Posterior vena cava (tissue), 2 donors: Measurements from ENCODE around the gene LRP1B. TPM values are rescaled to one million over a fixed set of nuclear protein-coding genes. Genes with fewer than 3 reads are reported as not detected.
"Not testable (repeated sequence)": the region's sequence is repeated elsewhere in the genome, so short reads cannot be mapped to it uniquely, and the experiment has no call there.

Source experiments
- DNase-seq: peaks from one replicate; pipeline ENCODE4 v3.0.0-alpha.2; 2020; ENCODE audit warnings: low spot score
- intact Hi-C, 2 donors: fragments of 100-400 bp; cut with DNase I; formaldehyde crosslinking; loops; one replicate each; pipeline versions ENCODE4 v1.14.1 to v1.14.2; 2022 to 2023
- total RNA-seq, 2 donors: library from RNA; stranded (reverse); fragmentation: NEBNext Ultra II Directional; extraction: Animal tissue kit (Norgen Biotek cat#: 25700); gene quantifications; one replicate each; pipeline ENCODE4 v1.2.1, GENCODE V29; 2021
- donor health status: DM: yes; HTN: yes; CAD: no.
- donor health status: DM: yes; HTN: yes; CAD: no.

The LRP1B gene
- total RNA-seq, 2 donors from 2014 or later = 0.46 to 0.48 TPM

DNA sequence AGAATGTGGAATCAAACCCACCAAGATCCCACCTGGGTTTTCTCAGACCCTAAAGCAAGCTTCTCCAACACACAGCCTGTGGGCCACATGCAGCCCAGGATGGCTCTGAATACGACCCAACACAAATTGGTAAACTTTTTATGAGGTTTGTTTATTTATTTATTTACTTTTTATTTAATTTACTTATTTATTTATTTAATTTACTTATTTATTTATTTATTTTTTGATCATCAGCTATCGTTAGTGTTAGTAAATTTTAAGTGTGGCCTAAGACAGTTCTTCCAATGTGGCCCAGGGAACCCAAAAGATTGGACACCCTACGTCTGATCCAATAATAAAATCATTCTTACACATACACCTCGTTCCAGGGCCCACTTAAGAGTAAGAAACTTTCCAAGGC, 1451.1 kb downstream of the LRP1B start:
- no peak for DNase-seq
- intact Hi-C loops = loop anchor here in 1 of 2 donors (5.0 kb wide), 1 partner anchor 577 kb away; no protein-coding TSS in a partner anchor

DNA sequence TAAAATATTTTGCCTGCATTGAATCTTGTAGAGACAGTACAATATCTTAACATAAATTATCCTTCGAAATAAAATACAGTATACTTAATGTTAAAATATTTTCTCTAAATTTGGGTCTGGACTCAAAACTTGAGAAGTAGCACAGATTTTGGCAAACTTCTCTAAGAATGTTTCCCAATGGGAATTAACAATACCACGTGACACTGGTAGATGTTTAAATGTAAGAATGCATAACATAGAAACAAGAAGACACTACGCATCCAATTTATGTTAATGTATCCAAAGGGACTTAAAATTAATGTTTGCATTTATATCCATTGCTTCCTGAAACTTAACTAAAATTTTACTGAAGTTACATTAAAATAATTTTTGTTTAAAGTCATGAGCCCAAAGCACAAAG, 1460.9 kb downstream of the LRP1B start:
- DNase-seq = no peak
- intact Hi-C loops = no loop called here

DNA sequence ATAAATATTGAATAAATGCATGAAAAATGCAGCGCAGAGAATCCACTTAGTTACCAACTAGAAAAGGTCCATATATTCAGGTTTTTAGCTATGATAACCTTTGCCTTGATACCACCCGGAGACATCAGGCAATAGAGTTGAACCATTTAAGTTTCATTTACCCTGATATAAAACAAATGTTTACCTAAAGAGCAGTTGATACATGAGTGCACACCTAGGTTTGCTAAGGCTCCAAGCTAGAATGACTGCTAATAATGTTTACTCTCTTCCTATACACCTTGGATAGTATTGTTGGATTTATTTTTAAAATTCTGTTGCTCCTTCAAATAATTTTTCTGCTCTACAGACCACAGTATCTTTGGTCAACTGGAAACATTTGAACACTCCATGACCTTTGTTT, 1463.6 kb downstream of the LRP1B start:
- no peak for DNase-seq
- intact Hi-C loops = no loop called here

DNA sequence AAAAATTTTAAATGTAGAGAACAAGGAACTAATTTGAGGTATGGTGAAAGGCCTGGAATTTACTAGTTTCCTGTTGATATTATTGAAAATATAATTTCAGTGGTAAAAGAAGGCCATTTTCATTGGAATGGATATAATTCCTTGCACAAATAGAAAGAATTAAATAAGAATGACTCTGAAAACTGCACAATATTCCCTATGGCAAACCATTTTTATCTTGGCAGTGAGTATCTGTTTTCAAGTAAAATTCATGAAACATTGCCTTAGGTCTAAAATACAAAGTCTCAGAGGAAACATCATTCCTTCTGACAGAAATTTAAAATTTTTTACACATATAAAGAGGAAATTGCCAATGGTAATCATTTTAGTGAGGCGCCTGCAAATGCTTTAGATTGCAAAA, 1468.3 kb downstream of the LRP1B start:
- DNase-seq = no peak
- intact Hi-C loops = loop anchor here in 1 of 2 donors (5.0 kb wide), 1 partner anchor 35 kb away; no protein-coding TSS in a partner anchor

DNA sequence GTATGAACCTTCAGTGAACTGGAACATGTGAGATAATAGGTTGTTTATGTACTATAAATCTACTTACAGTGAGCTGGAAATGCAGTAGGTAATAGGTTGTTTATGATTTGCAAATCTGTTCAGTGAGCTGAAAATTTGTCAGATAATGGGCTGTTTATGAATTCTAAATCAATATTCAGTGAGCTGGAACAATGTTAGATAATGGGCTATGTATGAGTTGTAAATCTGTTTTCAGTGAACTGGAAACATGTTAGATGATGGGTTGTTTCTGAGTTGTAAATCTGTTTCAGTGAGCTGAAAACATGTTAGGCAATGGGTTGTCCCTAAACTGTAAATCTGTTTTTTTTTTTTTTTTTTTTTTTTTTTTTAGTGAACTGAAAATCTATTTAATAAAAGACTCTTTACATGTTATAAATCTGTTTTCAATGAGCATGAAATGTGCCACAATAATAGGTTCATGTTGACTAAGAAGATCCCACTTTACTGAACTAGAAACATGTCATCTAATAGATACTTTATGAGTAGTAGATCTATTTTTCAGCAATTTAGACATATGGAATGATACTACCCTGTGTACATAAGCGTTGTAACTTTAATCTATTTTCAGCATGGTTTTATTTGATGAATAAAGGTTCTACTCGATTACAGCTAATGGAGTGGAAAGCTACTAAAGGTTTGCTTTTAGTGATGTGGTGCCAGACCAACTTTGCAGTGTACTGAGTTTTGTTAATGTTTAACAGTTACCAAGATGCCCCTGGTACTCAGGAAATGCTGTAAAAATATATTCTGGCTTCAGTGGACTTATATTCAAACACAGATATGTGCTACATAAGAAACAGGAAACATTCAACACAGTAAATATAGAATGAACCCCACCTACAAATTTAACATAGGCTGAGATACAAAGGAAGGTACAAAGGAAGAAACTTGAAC, 1471.8 kb downstream of the LRP1B start:
- DNase-seq = no peak
- intact Hi-C loops = no loop called here

DNA sequence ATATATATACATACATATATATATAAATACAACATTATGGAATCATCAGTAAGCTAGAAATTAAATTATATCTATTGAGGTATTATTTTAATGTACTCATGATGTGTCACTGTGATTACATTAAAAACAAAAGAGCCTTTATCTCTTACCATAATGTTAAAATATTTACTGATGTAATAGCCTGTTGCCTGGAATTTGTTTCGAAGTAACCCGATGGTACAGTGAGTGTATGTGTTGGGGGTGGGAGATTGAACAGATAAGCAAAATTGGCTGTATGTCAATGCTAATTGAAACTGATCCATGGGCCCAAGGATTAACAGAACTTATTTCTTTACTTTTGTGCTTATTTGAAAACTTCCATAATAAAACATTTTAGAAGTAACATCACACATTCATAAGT, 1473.2 kb downstream of the LRP1B start:
- no peak for DNase-seq
- intact Hi-C loops = no loop called here

DNA sequence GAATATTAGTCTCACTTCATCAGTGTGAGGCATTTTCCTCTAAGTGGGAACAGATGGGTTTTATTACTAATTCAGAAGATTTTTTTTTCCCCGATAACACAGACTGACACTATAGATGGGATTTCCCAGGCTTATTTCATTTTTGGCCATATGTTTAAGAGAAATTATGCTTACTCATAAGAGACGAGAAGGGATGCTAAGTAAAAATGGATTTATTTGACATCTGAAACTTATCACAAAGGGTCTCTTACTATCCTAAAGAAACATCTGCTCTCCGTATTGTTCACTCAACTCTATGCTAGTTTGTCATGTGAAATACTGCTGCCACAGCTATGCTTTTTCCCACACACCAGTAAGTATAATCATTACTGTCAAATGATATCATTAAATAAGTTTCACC, 1476.3 kb downstream of the LRP1B start:
- DNase-seq = no peak
- intact Hi-C loops = no loop called here

DNA sequence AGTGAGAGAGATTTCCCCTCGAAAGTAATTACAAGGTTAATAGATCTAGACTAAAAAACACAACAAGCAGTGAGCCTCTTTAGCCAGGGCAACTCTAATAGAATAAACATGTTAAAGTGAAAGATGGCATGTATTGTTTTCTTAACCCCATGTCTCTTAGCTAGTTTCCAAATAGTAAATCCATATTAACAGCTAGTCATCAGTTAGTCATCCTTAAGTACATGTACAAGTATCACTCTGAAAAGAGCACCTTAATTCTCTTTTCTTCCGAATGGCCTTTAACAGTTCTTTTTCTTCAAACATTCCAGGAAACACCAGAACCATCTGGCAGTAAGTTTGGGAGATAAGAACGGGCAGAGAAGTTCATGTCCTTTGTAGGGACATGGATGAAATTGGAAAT, 1480.0 kb downstream of the LRP1B start:
- intact Hi-C loops = no loop called here
- DNase-seq = no peak

DNA sequence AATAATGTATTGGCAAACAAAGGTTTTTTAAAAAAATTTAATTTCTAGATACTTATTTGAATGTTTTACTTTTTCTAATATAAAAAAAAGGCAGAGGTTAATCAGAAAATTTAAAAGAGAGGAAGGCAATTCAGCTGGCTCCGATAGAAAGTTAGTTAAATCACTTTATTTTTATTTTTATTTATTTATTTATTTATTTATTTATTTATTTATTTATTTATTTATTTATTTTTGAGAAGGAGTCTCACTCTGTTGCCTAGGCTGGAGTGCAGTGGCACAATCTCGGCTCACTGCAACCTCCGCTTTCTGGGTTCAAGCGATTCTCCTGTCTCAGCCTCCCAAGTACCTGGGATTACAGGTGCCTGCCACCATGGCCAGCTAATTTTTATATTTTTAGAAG, 1480.7 kb downstream of the LRP1B start:
- DNase-seq, intact Hi-C loops: not testable (repeated sequence)

DNA sequence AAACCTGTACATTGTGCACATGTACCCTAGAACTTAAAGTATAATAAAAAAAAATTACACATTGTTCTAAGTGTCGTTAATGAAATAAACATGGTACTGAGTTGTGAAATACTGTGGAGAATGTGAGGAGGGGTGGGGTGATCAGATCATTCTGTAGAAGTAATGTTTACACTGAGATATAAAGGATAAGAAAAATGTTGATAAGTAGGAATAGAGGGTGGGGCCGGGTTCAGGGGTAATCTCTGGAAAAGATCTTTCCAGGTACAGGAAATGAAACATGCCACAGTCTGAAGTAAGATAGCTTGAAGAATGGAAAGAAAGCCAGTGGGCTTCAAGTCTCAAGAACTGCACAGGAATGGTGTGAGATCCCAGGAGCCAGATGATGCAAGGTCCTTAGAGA, 1482.4 kb downstream of the LRP1B start:
- DNase-seq = no peak
- intact Hi-C loops = no loop called here

DNA sequence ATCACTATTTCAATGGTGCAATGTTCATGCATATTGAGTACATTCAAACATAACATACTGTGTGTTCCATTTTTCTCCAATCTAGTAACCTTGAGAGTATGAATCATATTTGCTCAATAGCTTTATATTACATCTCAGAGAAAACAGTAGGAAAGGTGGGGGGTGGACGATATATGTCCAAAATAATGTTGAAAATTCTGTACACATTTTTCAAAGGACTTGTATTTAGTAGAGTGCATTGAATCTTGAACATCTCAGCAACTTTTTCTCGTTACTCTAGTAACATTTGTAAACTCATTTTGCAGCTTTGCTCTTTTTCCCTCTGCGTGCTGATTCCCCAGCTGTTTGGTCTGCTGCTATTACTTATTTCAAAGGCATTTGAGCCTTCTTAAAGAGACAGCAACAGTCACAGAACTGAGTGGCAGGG, 1487.0 kb downstream of the LRP1B start:
- intact Hi-C loops = no loop called here
- DNase-seq = no peak

DNA sequence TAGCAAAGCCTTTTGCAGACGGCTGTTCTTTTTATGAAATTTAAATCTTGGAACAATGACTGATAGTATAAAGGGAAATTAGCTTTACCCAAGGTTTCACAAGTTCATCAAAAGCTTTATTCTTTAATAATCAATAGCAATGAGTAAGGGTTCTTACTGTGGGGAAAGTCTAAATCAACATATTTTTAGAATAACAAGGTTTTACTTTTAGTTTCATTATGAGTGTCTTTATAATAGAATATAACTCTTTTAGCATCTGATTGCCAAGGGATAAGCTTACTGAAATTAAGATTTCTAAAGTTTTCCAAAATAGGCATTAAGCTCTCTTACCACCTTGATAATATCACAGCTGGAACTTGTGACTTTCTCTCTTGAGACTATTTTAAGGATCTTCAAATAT, 1489.7 kb downstream of the LRP1B start:
- DNase-seq = no peak
- intact Hi-C loops = no loop called here

DNA sequence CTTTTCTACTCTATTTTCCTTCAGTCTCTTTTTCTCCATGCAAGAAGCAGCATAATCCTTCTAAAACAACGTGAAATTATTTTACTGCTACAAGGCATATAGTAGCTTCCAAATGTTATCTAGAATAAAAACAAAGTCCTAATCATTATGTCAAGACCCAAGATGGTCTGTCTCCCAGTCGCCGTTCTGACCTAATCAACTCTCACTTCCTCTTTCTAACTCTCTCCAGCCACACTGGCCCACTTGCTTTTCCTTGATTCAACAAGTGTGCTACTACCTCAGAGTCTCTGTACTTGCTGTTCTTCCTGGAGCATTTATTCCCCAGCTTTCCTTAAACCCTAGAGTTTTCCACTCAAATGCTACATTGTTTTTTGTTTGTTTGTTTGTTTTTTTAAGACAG, 1491.2 kb downstream of the LRP1B start:
- DNase-seq = no peak

DNA sequence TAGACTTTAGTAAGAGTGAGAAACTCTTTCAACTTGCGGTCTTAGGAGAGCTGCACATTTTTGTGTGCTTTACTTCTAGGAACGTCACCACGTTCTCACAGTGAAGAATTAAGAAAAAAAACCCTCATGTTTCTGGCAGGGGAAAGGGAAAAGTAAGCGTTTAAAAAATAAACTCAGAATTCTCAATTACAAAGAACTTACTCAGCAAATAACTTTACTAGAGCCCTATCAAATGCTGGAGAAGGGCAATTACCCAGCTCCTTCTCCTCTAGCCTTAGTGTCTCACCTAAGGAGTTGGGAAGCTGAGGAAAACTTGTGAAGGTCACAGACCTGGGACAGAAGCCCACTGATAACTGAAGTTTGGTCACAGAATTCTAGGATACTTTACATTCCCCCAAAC, 1500.3 kb downstream of the LRP1B start:
- DNase-seq = no peak
- intact Hi-C loops = no loop called here

More for the DNA sequence above, 1491.2 kb downstream of the LRP1B start:
- intact Hi-C loops = no loop called here

DNA sequence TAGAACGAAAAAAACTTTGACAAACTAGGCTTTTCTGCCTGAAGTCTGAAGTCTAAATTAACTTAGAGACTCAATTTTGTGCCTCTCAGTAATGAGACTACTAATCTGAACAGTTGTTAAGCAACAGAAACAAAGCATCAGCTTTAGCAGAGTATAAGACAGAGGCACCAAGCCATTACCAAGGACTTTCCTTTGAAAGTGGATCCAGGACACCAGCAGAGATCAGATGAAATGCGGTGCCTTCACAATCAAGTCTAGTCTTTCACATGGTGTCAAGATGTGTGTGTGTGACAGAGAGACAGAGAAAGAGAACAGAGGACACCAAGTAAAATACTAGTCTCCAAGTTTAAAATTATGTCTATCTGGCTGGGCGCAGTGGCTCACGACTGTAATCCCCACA, 1502.9 kb downstream of the LRP1B start:
- no peak for DNase-seq
- intact Hi-C loops = no loop called here

DNA sequence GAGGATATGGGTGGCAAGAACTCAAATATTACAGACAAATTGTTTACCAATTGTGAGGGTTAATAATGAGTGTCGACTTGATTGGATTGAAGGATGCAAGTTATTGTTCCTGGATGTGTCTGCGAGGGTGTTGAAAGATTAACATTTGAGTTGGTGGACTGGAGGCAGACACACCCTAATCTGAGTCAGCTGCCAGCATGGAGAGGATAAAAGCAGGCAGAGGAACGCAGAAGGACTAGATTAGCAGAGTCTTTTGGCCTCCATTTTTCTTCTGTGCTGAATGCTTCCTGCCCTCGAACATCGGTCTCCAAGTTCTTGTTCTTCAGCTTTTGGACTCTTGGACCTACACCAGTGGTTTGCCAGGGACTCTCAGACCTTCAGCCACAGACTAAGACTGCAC, 1503.7 kb downstream of the LRP1B start:
- intact Hi-C loops = no loop called here
- no peak for DNase-seq

DNA sequence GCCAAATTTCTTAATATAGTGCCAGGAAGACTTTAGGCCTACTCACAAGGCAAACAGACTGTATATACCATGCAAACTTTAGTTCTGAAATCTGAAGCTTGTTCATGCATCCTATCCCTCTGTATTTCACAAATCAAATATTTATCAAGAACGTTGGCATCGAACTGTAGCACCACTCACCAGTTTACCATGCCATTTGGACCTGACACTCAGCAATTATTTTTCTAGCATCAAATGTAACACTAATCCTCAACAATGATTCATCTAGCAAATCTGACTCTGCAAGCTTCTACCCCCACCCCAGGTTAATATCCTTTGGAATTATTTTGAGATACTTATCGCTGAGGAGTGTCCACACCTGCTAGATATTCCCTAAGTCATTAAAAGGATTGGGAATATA, 1506.6 kb downstream of the LRP1B start:
- intact Hi-C loops = no loop called here
- DNase-seq = no peak

DNA sequence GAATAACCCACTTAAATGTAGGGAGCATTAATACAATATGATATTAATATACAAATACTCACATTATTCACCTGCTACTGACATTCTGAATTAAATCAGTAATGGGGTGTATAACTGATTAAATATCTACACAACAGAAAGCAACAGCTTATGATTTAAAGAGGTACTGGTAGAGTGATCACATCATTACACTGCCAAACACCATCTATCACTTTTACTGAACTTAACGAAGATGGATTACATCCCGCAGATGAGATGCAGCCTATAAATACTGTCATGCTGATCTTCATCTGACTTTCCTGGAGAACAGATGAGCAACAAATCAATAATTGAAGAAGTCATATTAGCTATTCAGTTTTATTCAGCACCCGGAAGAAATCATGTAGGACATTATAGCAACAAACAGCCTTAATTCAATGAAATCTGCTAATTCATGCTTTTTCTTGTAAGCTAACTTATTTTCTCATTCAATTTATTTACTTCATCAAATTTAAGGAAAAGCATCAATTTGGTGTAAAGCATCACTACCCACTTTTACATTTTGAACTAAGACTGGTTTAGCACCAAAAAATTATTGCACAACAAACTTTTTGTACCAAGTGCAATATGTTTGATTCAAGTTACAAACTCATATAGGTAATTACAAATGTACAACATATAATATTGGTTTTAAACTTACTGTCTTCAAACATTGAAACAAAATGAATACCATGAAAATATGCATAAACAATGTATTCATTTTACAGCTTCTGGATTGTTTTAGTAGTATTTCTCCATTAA, 1509.0 kb downstream of the LRP1B start:
- intact Hi-C loops = no loop called here
- DNase-seq = no peak

DNA sequence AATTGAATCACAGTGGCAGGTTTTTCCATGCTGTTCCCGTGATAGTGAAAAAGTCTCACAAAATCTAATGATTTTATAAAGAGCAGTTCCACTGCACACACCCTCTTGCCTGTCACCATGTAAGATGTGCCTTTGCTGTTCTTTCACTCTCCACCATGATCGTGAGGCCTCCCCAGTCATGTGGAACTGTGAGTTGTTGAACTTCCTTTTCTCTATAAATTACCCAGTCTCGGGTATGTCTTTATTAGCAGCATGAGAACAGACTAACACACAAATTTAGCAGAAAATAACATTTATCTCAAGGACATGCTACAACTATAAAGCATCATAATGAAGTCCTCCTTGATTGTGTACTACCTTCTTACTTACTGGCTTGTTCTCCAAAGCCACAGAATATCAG, 1526.0 kb downstream of the LRP1B start:
- DNase-seq = no peak
- intact Hi-C loops = no loop called here

DNA sequence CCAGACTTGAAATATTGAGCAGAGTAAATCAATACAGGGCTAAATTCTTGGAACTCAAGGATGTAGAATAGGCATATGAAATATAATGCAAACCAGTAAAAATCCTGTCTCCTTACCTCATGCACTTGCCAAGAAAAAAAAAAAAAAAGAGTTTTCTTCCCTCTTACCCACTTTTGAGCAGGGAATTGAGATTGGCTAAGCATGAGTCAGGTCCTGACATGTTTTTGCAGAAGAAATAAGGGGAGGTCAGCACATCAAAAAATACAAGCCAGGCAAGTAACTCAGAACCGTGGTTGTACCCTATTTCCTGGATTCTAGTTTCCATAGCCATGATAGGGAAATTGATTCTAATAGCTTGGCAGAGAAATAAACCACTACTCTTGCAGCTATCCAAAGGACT, 1526.7 kb downstream of the LRP1B start:
- no peak for DNase-seq
- intact Hi-C loops = no loop called here
